GM12892 (cell line): ENCODE measurements around the gene HYAL3.

Experiments used
- POLR2A ChIP-seq: IDR thresholded peaks from 2 replicates; pipeline ENCODE4 v1.6.1; 2011; ENCODE audit warnings: low read depth, low read length, control low read depth
- POLR2AphosphoS5 ChIP-seq: IDR thresholded peaks from 2 replicates; pipeline ENCODE4 v1.6.1; 2011; ENCODE audit warnings: low read depth, low read length, control low read depth

DNA sequence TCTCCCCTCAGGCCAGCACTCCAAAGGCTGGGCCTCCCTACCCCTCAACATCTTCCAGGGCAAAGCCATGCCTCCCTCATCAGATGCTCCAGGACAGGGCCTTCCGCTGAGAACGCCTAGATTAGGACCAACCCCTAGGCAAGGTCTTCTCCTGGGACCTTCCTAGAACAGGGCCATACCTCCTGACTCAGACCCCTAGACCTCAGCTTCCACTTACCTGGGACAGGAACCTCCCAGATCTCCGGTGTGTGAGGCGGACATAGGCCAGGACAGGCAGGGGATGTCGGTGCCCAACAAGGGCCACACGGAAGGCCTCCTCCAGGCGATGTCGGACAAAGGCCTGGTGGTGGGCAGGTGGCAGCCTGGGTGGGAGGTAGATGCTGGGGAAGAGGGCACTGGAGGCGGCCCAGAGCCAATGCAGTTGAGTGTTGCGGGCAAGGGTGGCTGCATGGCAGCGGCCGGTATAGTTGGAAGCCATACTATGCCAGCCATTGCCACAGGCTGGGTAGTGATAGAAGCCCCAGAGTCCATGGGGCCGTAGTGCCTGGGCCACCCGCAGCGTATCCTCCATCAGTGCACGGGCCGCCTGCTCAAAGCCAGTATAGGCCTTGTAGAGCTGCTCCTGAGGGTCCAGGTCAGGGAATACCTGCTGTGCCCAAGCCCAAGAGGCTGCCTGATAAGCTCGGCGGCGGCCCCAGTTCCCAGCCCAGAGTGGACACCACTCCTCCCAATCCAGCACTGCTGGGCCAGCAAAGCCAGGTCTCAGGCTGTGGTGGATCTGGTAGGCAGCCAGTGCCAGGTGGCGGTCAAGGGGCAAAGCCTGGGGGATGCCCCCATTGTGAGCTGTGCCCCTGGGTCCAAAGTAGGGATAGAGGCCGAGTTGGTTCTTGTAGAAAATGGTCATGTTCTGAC is 4.5 kb downstream of the HYAL3 start:
- TF ChIP-seq POLR2A (no peak), POLR2AphosphoS5 (no peak)
